HepG2 (cell line): ENCODE measurements around the gene MDH1B. TPM values are rescaled to one million over a fixed set of nuclear protein-coding genes. Genes with fewer than 3 reads are reported as not detected.

Experiments used
- ATAC-seq: fragments of 200-7000 bp; cut with Tn5 transposase; 3 replicates; pipeline ENCODE4 v1.9.1; 2020; ENCODE audit warnings: mild to moderate bottlenecking, moderate library complexity
- Bru-seq: library from RNA; stranded (reverse); fragments of 400-500 nt; gene quantifications from one replicate; lab custom pipeline; 2021; lab: Mats Ljungman, UMichigan
- BruChase-seq, 2 experiments: library from RNA; stranded (reverse); fragments of 400-500 nt; gene quantifications; one replicate each; lab custom pipeline; 2021; lab: Mats Ljungman, UMichigan
- BruUV-seq: library from RNA; stranded (reverse); fragments of 400-500 nt; replicated peaks from 2 replicates; lab custom pipeline; 2021; lab: Mats Ljungman, UMichigan
- CTCF ChIA-PET: fragments of 300-600 bp; formaldehyde crosslinking; extraction: SDS; loops from one replicate; lab custom pipeline; 2021; ENCODE audit warnings: low total read pairs, inconsistent platforms, low intra/inter-chr PET ratio; lab: Yijun Ruan, JAX
- POLR2A ChIA-PET: fragments of 350-600 bp; sonication (Branson Sonifier 250); formaldehyde crosslinking; loops from one replicate; lab custom pipeline; 2020; ENCODE audit warnings: antibody characterized with exemption, inconsistent platforms; lab: Yijun Ruan, JAX
- DNase-seq: peaks from one replicate; pipeline ENCODE4 v3.0.0-alpha.2; 2015; ENCODE audit warnings: low spot score
- FAIRE-seq: peaks from 3 replicates; lab custom pipeline; 2011; peaks lifted over from hg19 to GRCh38; lab: Jason Lieb, UNC
- H2AFZ ChIP-seq: one replicate; pipeline ENCODE4 v1.6.1; 2011; ENCODE audit warnings: low read length, inconsistent platforms
- H3K27ac ChIP-seq: fragments of 300-600 bp; 3 replicates; pipeline ENCODE4 v1.8.0; 2011; ENCODE audit warnings: mixed run types, mild to moderate bottlenecking, mixed read lengths, low read length, inconsistent platforms; ENCODE audit not compliant: insufficient read depth; ENCODE audit errors: extremely low read length
- H3K27me3 ChIP-seq, 2 experiments: fragments of 200-600 bp in 1 of 2; 2 replicates in 1 of 2; 3 replicates in 1 of 2; pipeline versions ENCODE4 v1.6.0 to v1.8.0; 2011; ENCODE audit warnings: low read length in 2 of 2, mild to moderate bottlenecking in 2 of 2, moderate library complexity in 2 of 2, inconsistent platforms in 1 of 2; ENCODE audit not compliant: insufficient read depth in 2 of 2, control insufficient read depth in 1 of 2
- H3K36me3 ChIP-seq, 2 experiments: fragments of 200-600 bp in 1 of 2; replicated peaks in 1 of 2; 2 replicates in 1 of 2; 3 replicates in 1 of 2; pipeline versions ENCODE4 v1.5.1 to v1.8.0; 2011; ENCODE audit warnings: low read length in 2 of 2, inconsistent platforms in 1 of 2; ENCODE audit not compliant: insufficient read depth in 2 of 2, control insufficient read depth in 1 of 2
- H3K4me1 ChIP-seq: 2 replicates; pipeline ENCODE4 v1.5.1; 2012; ENCODE audit warnings: low read length, inconsistent platforms; ENCODE audit not compliant: insufficient read depth
- H3K4me2 ChIP-seq: 2 replicates; pipeline ENCODE4 v1.6.0; 2011; ENCODE audit warnings: low read depth, low read length, inconsistent platforms
- H3K4me3 ChIP-seq, 3 experiments: fragments of 200-600 bp in 1 of 3; sonication (generic), shearing (Covaris generic) in 1 of 3; replicated peaks in 1 of 3; 2 replicates each; pipeline ENCODE4 v1.5.1; 2011 to 2016; ENCODE audit warnings: low read length in 3 of 3, inconsistent platforms in 2 of 3, low read depth in 2 of 3, mild to moderate bottlenecking in 2 of 3, control low read depth in 1 of 3, mixed read lengths in 1 of 3; ENCODE audit not compliant: insufficient read depth in 1 of 3
- H3K79me2 ChIP-seq: one replicate; pipeline ENCODE4 v1.6.1; 2011; ENCODE audit warnings: low read length, inconsistent platforms; ENCODE audit not compliant: insufficient read depth
- H3K9ac ChIP-seq: 2 replicates; pipeline ENCODE4 v1.6.0; 2011; ENCODE audit warnings: mild to moderate bottlenecking, low read depth, low read length, inconsistent platforms; ENCODE audit not compliant: insufficient read depth
- H3K9me3 ChIP-seq: 2 replicates; pipeline ENCODE4 v1.5.1; 2012; ENCODE audit warnings: mild to moderate bottlenecking, low read length
- H4K20me1 ChIP-seq: 2 replicates; pipeline ENCODE4 v1.6.0; 2011; ENCODE audit warnings: inconsistent platforms, mild to moderate bottlenecking, low read length, moderate library complexity; ENCODE audit not compliant: insufficient read depth
- ATF1 ChIP-seq: IDR thresholded peaks from 2 replicates; pipeline ENCODE4 v1.6.1; 2016; ENCODE audit warnings: mild to moderate bottlenecking, control low read depth
- BRD4 ChIP-seq: sonication (generic); formaldehyde crosslinking; IDR thresholded peaks from 2 replicates; pipeline ENCODE4 v1.4.0; 2020; ENCODE audit warnings: missing genetic modification reagents
- HDAC1 ChIP-seq: sonication (generic); formaldehyde crosslinking; IDR thresholded peaks from 2 replicates; pipeline ENCODE4 v1.5.1; 2020; ENCODE audit warnings: mild to moderate bottlenecking, missing genetic modification reagents
- MXD4 ChIP-seq: IDR thresholded peaks from 2 replicates; pipeline ENCODE4 v1.6.1; 2016; ENCODE audit warnings: mild to moderate bottlenecking, missing biosample characterization, missing genetic modification reagents
- POLR2AphosphoS5 ChIP-seq: IDR thresholded peaks from 2 replicates; pipeline ENCODE4 v1.6.1; 2012; ENCODE audit warnings: low read depth, low read length
- PRMT3 ChIP-seq: sonication (generic); formaldehyde crosslinking; IDR thresholded peaks from 2 replicates; pipeline ENCODE4 v1.8.1; 2022; ENCODE audit warnings: low read depth, mild to moderate bottlenecking, moderate library complexity, missing genetic modification reagents, borderline replicate concordance
- SIN3A ChIP-seq: IDR thresholded peaks from 2 replicates; pipeline ENCODE4 v1.6.1; 2011; ENCODE audit warnings: low read depth, mild to moderate bottlenecking, control low read depth, low read length, borderline replicate concordance
- SMC3 ChIP-seq: IDR thresholded peaks from 2 replicates; pipeline ENCODE4 v1.6.1; 2011; ENCODE audit warnings: low read length, improper control_type of control experiment
- ZNF317 ChIP-seq: sonication (generic); formaldehyde crosslinking; IDR thresholded peaks from 2 replicates; pipeline ENCODE4 v1.5.0; 2020; ENCODE audit warnings: mild to moderate bottlenecking, missing genetic modification reagents
- ZNF460 ChIP-seq: sonication (generic); formaldehyde crosslinking; IDR thresholded peaks from 2 replicates; pipeline ENCODE4 v1.5.1; 2020; ENCODE audit warnings: missing genetic modification reagents, mild to moderate bottlenecking, borderline replicate concordance
- ZNF678 ChIP-seq: sonication (generic); formaldehyde crosslinking; IDR thresholded peaks from 2 replicates; pipeline ENCODE4 v1.4.0; 2020; ENCODE audit warnings: mild to moderate bottlenecking, missing genetic modification reagents
- whole genome bisulfite sequencing: methylation state at CpG from one replicate; pipeline ENCODE4 v1.1.6; 2017; ENCODE audit warnings: low lambda C conversion rate; 5-methylcytosine and 5-hydroxymethylcytosine counted together
- in situ Hi-C: cut with HindIII; loops from 2 replicates; pipeline ENCODE4 v1.10.0; 2017; ENCODE audit warnings: low pct_unique_long_range_greater_than_20kb; ENCODE audit not compliant: extremely low pct_ligation_motif_present
- intact Hi-C: fragments of 100-400 bp; cut with micrococcal nuclease; formaldehyde crosslinking; loops from one replicate; pipeline ENCODE4 v1.10.0; 2022; ENCODE audit not compliant: unreplicated experiment
- long read RNA-seq, 2 experiments: library from RNA in 1 of 2; library from polyadenylated mRNA in 1 of 2; stranded (forward) in 1 of 2; unstranded in 1 of 2; transcript quantifications; one replicate each; pipeline ENCODE4 v2.0.0, GENCODE V29; 2019 to 2022
- polyA minus RNA-seq, 3 experiments: library from RNA; depleted of rRNA, polyadenylated mRNA; stranded (reverse); fragments of >200 nt; gene quantifications; 2 replicates each; pipeline ENCODE4 v1.2.3, GENCODE V29; 2011; ENCODE audit warnings: low replicate concordance in 1 of 3
- polyA plus RNA-seq, 8 experiments: library from polyadenylated mRNA; depleted of rRNA in 3 of 8; stranded (reverse) in 7 of 8; unstranded in 1 of 8; fragments of >200 nt; fragmentation: Illumina TruSeq in 4 of 8; extraction: Trizol in 4 of 8; gene quantifications; 2 replicates each; pipeline versions ENCODE4 v1.2.1 to v1.2.3, GENCODE V29; 2011 to 2016; ENCODE audit warnings: low read depth in 4 of 8, missing spikeins in 1 of 8, mixed read lengths in 1 of 8; ENCODE audit not compliant: insufficient read depth in 1 of 8
- total RNA-seq, 5 experiments: library from RNA; depleted of rRNA; stranded (reverse); fragments of >200 nt; fragmentation: Illumina TruSeq; extraction: Trizol; gene quantifications; 2 replicates each; pipeline ENCODE4 v1.2.3, GENCODE V29; 2016; ENCODE audit warnings: low read depth in 1 of 5
- TF ChIP-seq, protein P1 (sequence below): sonication (generic); formaldehyde crosslinking; conservative IDR thresholded peaks from 2 replicates; pipeline ENCODE4 v1.4.0; 2020; ENCODE audit warnings: missing genetic modification reagents
- TF ChIP-seq, protein P2 (sequence below): sonication (generic); formaldehyde crosslinking; IDR thresholded peaks from 2 replicates; pipeline ENCODE4 v1.4.0; 2020; ENCODE audit warnings: missing genetic modification reagents

MDH1B gene
- 0.86 and 0.91 TPM in 2 replicates for total RNA-seq (2016; rRNA removed; fragmentation: Illumina TruSeq; extraction: Trizol)
- 0.40 and 0.53 TPM in 2 replicates for total RNA-seq (2016; cell fraction: cytosol; rRNA removed; fragmentation: Illumina TruSeq; extraction: Trizol; ENCODE audit: low read depth)
- total RNA-seq (2016; cell fraction: insoluble cytoplasmic fraction; rRNA removed; fragmentation: Illumina TruSeq; extraction: Trizol), result 0.82 and 1.1 TPM in 2 replicates
- total RNA-seq (2016; cell fraction: membrane; rRNA removed; fragmentation: Illumina TruSeq; extraction: Trizol), result 0.83 and 0.87 TPM in 2 replicates
- 0.75 and 0.99 TPM in 2 replicates for total RNA-seq (2016; cell fraction: nucleus; rRNA removed; fragmentation: Illumina TruSeq; extraction: Trizol)
- polyA plus RNA-seq (2011; rRNA removed), result 0.12 and 0.17 TPM in 2 replicates
- polyA plus RNA-seq (2011; cell fraction: cytosol; rRNA removed), result 0.15 and 0.21 TPM in 2 replicates
- polyA plus RNA-seq (2011; cell fraction: nucleus; rRNA removed), result 0.11 and 0.29 TPM in 2 replicates
- polyA plus RNA-seq (2012), result 0.41 and 0.60 TPM in 2 replicates
- polyA plus RNA-seq (2016; cell fraction: cytosol; fragmentation: Illumina TruSeq; extraction: Trizol; ENCODE audit: low read depth), result 0.83 and 1.2 TPM in 2 replicates
- polyA plus RNA-seq (2016; cell fraction: insoluble cytoplasmic fraction; fragmentation: Illumina TruSeq; extraction: Trizol; ENCODE audit: low read depth), result 0.97 and 0.99 TPM in 2 replicates
- 0.97 and 1.0 TPM in 2 replicates for polyA plus RNA-seq (2016; cell fraction: membrane; fragmentation: Illumina TruSeq; extraction: Trizol; ENCODE audit: low read depth)
- polyA plus RNA-seq (2016; cell fraction: nucleus; fragmentation: Illumina TruSeq; extraction: Trizol; ENCODE audit: insufficient read depth, low read depth), result 0.60 and 0.85 TPM in 2 replicates
- polyA minus RNA-seq (2011; rRNA and poly(A)+ RNA removed; ENCODE audit: low replicate concordance), result 0.07 and 0.26 TPM in 2 replicates
- not detected in 2 replicates for polyA minus RNA-seq (2011; cell fraction: cytosol; rRNA and poly(A)+ RNA removed)
- 0.39 and 1.5 TPM in 2 replicates for polyA minus RNA-seq (2011; cell fraction: nucleus; rRNA and poly(A)+ RNA removed)
- percentile 17 among the genes with signal in this experiment for Bru-seq, nascent RNA
- percentile 11 among the genes with signal in this experiment for BruChase-seq, experiment 1, labeled RNA remaining after a 6-hour chase
- BruChase-seq, experiment 2, labeled RNA remaining after a 2-hour chase, result percentile 11 among the genes with signal in this experiment
- long read RNA-seq, experiment 1, partial matches to known transcripts, result 1 of 1 reads
- long read RNA-seq, experiment 1, other reads (novel, unspliced or antisense), result 0 of 1 reads
- long read RNA-seq, experiment 2, result 0 reads

DNA sequence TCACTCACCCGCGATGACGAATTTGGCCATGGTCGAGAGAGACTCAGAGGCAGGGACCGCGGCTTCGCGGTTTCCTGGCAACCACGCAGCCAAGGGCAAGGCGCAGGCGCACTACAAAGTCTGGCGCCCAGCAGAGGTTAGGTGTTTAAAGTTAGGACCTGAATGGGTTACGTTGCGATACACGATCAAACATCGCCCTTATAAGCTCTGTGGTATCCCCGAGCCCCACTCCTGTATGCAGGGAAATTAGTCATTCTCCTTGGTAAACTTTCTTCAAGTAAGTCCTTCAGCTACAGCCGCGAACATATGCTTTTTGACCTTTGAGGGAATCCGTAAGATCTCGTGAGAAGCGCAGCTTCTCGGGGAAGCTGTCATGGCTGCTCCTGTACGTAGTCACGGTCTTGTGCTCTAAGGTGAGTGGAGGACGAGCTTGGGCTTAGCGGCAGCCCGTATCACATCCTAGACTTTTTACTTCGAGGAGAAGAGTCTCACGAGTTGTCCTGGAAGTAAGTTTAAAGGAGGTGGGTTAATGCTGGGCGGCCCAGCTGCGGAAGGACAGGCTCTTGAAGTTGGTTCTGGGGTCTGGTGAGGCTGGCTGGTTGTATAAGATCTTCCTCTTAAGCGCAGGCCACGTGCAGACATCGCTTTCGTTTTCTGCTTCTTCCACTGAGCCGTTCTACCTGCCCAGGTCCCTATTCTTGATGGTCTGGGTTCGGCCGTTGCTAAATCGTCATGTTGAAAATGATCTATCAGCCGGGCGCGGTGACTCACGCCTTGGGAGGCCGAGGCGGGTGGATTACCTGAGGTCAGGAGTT, at the start of gene MDH1B, which contains the start of gene FASTKD2:
Gene MDH1B (minus strand): TSS at position 87 of the 815 bp plus-strand sequence. CDS start 57 bp downstream, at position 30.
Gene FASTKD2 (plus strand): TSS at position 365 of the 815 bp plus-strand sequence. CDS start 1,088 bp downstream, outside the sequence.
- Histone ChIP-seq H3K4me1 (peaks cover 44% of the 10 kb centered on the region), H2AFZ (peak within 1 kb of the TSS; percentile 99), H3K4me2 (peak within 1 kb of the TSS; percentile 96), H3K9me3 (no peaks in the 10 kb centered on the region), H3K36me3 (peaks cover 5 to 10% of the 10 kb centered on the region in 2 experiments; a peak in 4 of 5 replicates), H4K20me1 (peaks cover 3% of the 10 kb centered on the region; the same call in 1 of the 2 replicates), H3K4me3 (peak within 1 kb of the TSS; percentile 77 to 84 (median 82)), H3K9ac (peak within 1 kb of the TSS; percentile 90), H3K79me2 (peaks cover 38% of the 10 kb centered on the region), H3K27me3 (no peaks in the 10 kb centered on the region; a peak in 1 of 5 replicates), H3K27ac (peak within 1 kb of the TSS; percentile 84)
- DNase-seq, result peak; percentile 93
- ChIA-PET CTCF (no interaction called here), POLR2A (interaction anchor here (0.8 to 1.7 kb wide), 6 partner anchors 10 to 764 kb away, joined by 3 to 9 read pairs (median 7); partner anchors contain the start of genes CREB1 and KLF7)
- WGBS, result 1% methylated on average over 39 of the region's 46 CpGs
- intact Hi-C loops, result loop anchor here (1.0 to 2.0 kb wide), 2 partner anchors 10 to 15 kb away; no protein-coding TSS in a partner anchor
- TSS peak; percentile 61 for BruUV-seq
- peak; percentile 97 for ATAC-seq
- in situ Hi-C loops, result no loop called here
- peak; percentile 79 for FAIRE-seq
- TF ChIP-seq ZNF678 (CRISPR knock-in tag) (no peak), SMC3 (no peak), SIN3A (peak; percentile 94), ZNF317 (CRISPR knock-in tag) (peak; percentile 76; the same call in 1 of the 2 replicates), ZNF460 (CRISPR knock-in tag) (no peak), MXD4 (CRISPR knock-in tag) (peak; percentile 88), BRD4 (CRISPR knock-in tag) (peak; percentile 79), ATF1 (CRISPR knock-in tag) (peak; percentile 81), HDAC1 (CRISPR knock-in tag) (peak; percentile 95), POLR2AphosphoS5 (peak; percentile 97), PRMT3 (CRISPR knock-in tag) (no peak)
- TF ChIP-seq, protein P1, sequence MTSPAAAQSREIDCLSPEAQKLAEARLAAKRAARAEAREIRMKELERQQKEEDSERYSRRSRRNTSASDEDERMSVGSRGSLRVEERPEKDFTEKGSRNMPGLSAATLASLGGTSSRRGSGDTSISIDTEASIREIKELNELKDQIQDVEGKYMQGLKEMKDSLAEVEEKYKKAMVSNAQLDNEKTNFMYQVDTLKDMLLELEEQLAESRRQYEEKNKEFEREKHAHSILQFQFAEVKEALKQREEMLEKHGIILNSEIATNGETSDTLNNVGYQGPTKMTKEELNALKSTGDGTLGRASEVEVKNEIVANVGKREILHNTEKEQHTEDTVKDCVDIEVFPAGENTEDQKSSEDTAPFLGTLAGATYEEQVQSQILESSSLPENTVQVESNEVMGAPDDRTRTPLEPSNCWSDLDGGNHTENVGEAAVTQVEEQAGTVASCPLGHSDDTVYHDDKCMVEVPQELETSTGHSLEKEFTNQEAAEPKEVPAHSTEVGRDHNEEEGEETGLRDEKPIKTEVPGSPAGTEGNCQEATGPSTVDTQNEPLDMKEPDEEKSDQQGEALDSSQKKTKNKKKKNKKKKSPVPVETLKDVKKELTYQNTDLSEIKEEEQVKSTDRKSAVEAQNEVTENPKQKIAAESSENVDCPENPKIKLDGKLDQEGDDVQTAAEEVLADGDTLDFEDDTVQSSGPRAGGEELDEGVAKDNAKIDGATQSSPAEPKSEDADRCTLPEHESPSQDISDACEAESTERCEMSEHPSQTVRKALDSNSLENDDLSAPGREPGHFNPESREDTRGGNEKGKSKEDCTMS, result no peak
- TF ChIP-seq, protein P2, sequence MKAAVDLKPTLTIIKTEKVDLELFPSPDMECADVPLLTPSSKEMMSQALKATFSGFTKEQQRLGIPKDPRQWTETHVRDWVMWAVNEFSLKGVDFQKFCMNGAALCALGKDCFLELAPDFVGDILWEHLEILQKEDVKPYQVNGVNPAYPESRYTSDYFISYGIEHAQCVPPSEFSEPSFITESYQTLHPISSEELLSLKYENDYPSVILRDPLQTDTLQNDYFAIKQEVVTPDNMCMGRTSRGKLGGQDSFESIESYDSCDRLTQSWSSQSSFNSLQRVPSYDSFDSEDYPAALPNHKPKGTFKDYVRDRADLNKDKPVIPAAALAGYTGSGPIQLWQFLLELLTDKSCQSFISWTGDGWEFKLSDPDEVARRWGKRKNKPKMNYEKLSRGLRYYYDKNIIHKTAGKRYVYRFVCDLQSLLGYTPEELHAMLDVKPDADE (CRISPR knock-in tag), result no peak
